ENCODE measurements around the gene CYTH2. TPM values are rescaled to one million over a fixed set of nuclear protein-coding genes. Genes with fewer than 3 reads are reported as not detected.
A peak's percentile ranks its signal among the peaks of the same experiment; 100 is the strongest.

Gene CYTH2
- total and polyA plus RNA-seq, 9 of the 15 experiments (the other 6 are each of a cell fraction or from before 2014, with no cell fraction given), result 1.8 to 45.2 (median 23.8) TPM

DNA sequence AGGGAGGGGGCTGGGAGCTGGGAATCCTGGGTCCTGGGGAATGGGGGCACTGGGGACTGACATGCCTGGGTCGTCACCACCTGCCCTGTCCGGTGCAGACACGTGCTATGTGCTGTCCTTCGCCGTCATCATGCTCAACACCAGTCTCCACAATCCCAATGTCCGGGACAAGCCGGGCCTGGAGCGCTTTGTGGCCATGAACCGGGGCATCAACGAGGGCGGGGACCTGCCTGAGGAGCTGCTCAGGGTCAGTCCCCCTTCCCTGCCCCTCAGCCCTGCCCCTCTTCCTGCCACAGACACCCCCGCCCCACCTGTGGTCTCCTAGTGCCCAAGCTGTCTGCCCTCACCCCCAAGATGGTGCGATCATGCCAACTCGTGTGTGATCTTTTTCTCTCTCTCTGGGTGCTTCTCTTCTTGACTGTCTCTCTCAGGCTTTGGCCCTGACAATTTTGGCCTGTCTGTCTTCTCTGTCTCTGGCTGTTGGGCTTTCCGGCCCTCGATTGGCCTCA lies 5.0 kb downstream of the CYTH2 start:
- ATAC-seq, result no peak
- no peak for TF ChIP-seq ZBTB17 (CRISPR knock-in tag; IDR thresholded peaks at IDR 0.05)
- no peak for TF ChIP-seq HMGN3 (IDR thresholded peaks at IDR 0.05; ENCODE audit: borderline replicate concordance, extremely low read depth, insufficient read length, low read depth, low read length)
- TF ChIP-seq, protein P1, sequence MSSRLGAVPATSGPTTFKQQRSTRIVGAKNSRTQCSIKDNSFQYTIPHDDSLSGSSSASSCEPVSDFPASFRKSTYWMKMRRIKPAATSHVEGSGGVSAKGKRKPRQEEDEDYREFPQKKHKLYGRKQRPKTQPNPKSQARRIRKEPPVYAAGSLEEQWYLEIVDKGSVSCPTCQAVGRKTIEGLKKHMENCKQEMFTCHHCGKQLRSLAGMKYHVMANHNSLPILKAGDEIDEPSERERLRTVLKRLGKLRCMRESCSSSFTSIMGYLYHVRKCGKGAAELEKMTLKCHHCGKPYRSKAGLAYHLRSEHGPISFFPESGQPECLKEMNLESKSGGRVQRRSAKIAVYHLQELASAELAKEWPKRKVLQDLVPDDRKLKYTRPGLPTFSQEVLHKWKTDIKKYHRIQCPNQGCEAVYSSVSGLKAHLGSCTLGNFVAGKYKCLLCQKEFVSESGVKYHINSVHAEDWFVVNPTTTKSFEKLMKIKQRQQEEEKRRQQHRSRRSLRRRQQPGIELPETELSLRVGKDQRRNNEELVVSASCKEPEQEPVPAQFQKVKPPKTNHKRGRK (tag; IDR thresholded peaks at IDR 0.05), result no peak
- peak; percentile 49; the same call in 1 of the 2 replicates for TF ChIP-seq POLR2G (IDR thresholded peaks at IDR 0.05; ENCODE audit: low read depth, low read length)
- no peak for TF ChIP-seq ERF (CRISPR knock-in tag; IDR thresholded peaks at IDR 0.05)
- TF ChIP-seq RBFOX2 (IDR thresholded peaks at IDR 0.05; ENCODE audit: low read depth, low read length), result peak; percentile 15; the same call in 1 of the 2 replicates
- no peak for TF ChIP-seq PCBP2 (IDR thresholded peaks at IDR 0.05; ENCODE audit: low read depth, low read length, poor library complexity, severe bottlenecking)
- peaks cover 16% of the 10 kb centered on the region for H3K79me2 ChIP-seq (ENCODE audit: control insufficient read depth, insufficient read depth, low read length)
- H3K4me1 ChIP-seq (replicated peaks in 1 of 2; ENCODE audit: control insufficient read depth in 2 of 2, insufficient read depth in 2 of 2, low read length in 2 of 2), result peaks cover 3 to 19% of the 10 kb centered on the region in 2 experiments; a peak in 4 of 5 replicates
- no peaks in the 10 kb centered on the region for H3K27me3 ChIP-seq (ENCODE audit: control insufficient read depth in 2 of 2, insufficient read depth in 2 of 2, low read length in 2 of 2)
- H2AFZ ChIP-seq (ENCODE audit: low read depth, low read length), result no peak overlapping the region
- no peak overlapping the region for H3K4me2 ChIP-seq (ENCODE audit: insufficient read depth, low read length)
- no peak overlapping the region for H3K4me3 ChIP-seq
- CTCF ChIA-PET (ENCODE audit: low intra/inter-chr PET ratio), result no interaction called here
- in situ Hi-C loops (cut with MboI) (no loop called here), intact Hi-C loops (cut with micrococcal nuclease) (no loop called here)
- H3K27ac ChIP-seq (ENCODE audit: extremely low read depth, low read depth, low read length), result no peak overlapping the region
- BruUV-seq (replicated peaks), result no TSS peak
- 94% methylated on average over 13 of the region's 16 CpGs for WGBS (ENCODE audit: insufficient coverage, low coverage, missing lambda C conversion rate)
- H3K9ac ChIP-seq (ENCODE audit: insufficient read depth in 1 of 2, low read depth in 2 of 2, low read length in 2 of 2), result peak overlapping the region in 1 of 2 experiments; percentile 52; a peak in 1 of 4 replicates
- peaks cover 3% of the 10 kb centered on the region for H3K9me1 ChIP-seq (ENCODE audit: control insufficient read depth, insufficient read depth, low read length)
- H4K20me1 ChIP-seq (replicated peaks; ENCODE audit: control insufficient read depth, insufficient read depth, low read length), result peaks cover 16% of the 10 kb centered on the region
- no peaks in the 10 kb centered on the region for H3K9me3 ChIP-seq (replicated peaks; ENCODE audit: control insufficient read depth, insufficient read depth, low read depth, low read length)
- FAIRE-seq, result no peak
- POLR2A ChIA-PET, result no interaction called here
- H3K36me3 ChIP-seq (ENCODE audit: control insufficient read depth, insufficient read depth, low read length), result peaks cover 82% of the 10 kb centered on the region
- DNase-seq (ENCODE audit: extremely low read depth in 1 of 4, low spot score in 3 of 4), result no peak

All from K562 (cell line).